SU-DHL-6 (cell line): ENCODE measurements around the gene TTLL1.

ENCODE experiments used
- H2AFZ ChIP-seq: fragments of 200-600 bp; sonication (generic); 2 replicates; pipeline ENCODE4 v1.6.1; 2014; ENCODE audit warnings: low read depth, mild to moderate bottlenecking, moderate library complexity, mixed read lengths, antibody characterized with exemption, low read length; ENCODE audit not compliant: severe bottlenecking
- H3F3A ChIP-seq: fragments of 200-600 bp; shearing (Covaris generic); 2 replicates; pipeline ENCODE4 v1.6.0; 2016; ENCODE audit warnings: antibody characterized with exemption, mild to moderate bottlenecking; ENCODE audit not compliant: insufficient read depth
- H3K27ac ChIP-seq: fragments of 200-600 bp; sonication (generic); 2 replicates; pipeline ENCODE4 v1.5.1; 2016; ENCODE audit warnings: low read depth, mild to moderate bottlenecking, low read length, moderate library complexity, mixed read lengths
- H3K27me3 ChIP-seq: fragments of 200-600 bp; sonication (generic), shearing (Covaris generic); 2 replicates; pipeline ENCODE4 v1.6.0; 2014; ENCODE audit warnings: mild to moderate bottlenecking, low read length
- H3K36me3 ChIP-seq: fragments of 200-600 bp; sonication (generic); 2 replicates; pipeline ENCODE4 v1.6.1; 2014; ENCODE audit warnings: mild to moderate bottlenecking, low read length, mixed read lengths
- H3K4me2 ChIP-seq: fragments of 300-600, 200-600 bp; shearing (Covaris generic), sonication (generic); 2 replicates; pipeline ENCODE4 v1.6.0; 2014; ENCODE audit warnings: low read length, low read depth, mild to moderate bottlenecking; ENCODE audit not compliant: poor library complexity, severe bottlenecking
- H3K4me3 ChIP-seq: fragments of 200-600 bp; sonication (generic); 2 replicates; pipeline ENCODE4 v1.5.1; 2014; ENCODE audit warnings: antibody characterized with exemption, low read length, mild to moderate bottlenecking, mixed read lengths; ENCODE audit not compliant: insufficient read depth, poor library complexity, severe bottlenecking
- H3K79me2 ChIP-seq: fragments of 200-600 bp; sonication (generic); 2 replicates; pipeline ENCODE4 v1.6.1; 2014; ENCODE audit warnings: mild to moderate bottlenecking, low read length, moderate library complexity; ENCODE audit not compliant: insufficient read depth
- H3K9ac ChIP-seq: fragments of 200-600 bp; sonication (generic); 2 replicates; pipeline ENCODE4 v1.7.0; 2014; ENCODE audit warnings: mild to moderate bottlenecking, low read length
- H3K9me2 ChIP-seq: fragments of 200-600 bp; sonication (generic); replicated peaks from 2 replicates; pipeline ENCODE4 v1.6.1; 2014; ENCODE audit warnings: low read length; ENCODE audit not compliant: insufficient read depth
- H3K9me3 ChIP-seq: fragments of 200-600 bp; sonication (generic); 2 replicates; pipeline ENCODE4 v1.6.1; 2014; ENCODE audit warnings: low read length, mixed read lengths; ENCODE audit not compliant: insufficient read depth
- H4K20me1 ChIP-seq: fragments of 200-600 bp; sonication (generic); 2 replicates; pipeline ENCODE4 v1.6.1; 2014; ENCODE audit warnings: low read depth, mild to moderate bottlenecking, antibody characterized with exemption, low read length, moderate library complexity, mixed read lengths
- CTCF ChIP-seq: fragments of 200-600 bp; sonication (generic); IDR thresholded peaks from one replicate; pipeline ENCODE4 v1.5.1; 2017; ENCODE audit warnings: antibody characterized with exemption, mild to moderate bottlenecking, low read length, moderate library complexity; ENCODE audit not compliant: insufficient read depth, poor library complexity, severe bottlenecking
- EZH2phosphoT487 ChIP-seq: fragments of 200-600 bp; sonication (generic), shearing (Covaris generic); conservative IDR thresholded peaks from 2 replicates; pipeline ENCODE4 v1.6.1; 2018; ENCODE audit warnings: mild to moderate bottlenecking, antibody characterized with exemption, low read length, moderate library complexity, mixed read lengths

TTLL1 gene

GRCh38 chr22:42994917-42995562 lies 94.2 kb downstream of the TTLL1 start:
- H3K27me3 ChIP-seq, result no peaks in the 10 kb centered on the region
- no peak overlapping the region for H2AFZ ChIP-seq
- peaks cover 10% of the 10 kb centered on the region; the same call in 1 of the 2 replicates for H4K20me1 ChIP-seq
- no peak overlapping the region for H3K9ac ChIP-seq
- no peak for TF ChIP-seq EZH2phosphoT487
- TF ChIP-seq CTCF, result no peak
- H3K9me2 ChIP-seq, result no peaks in the 10 kb centered on the region
- H3K4me3 ChIP-seq, result no peak overlapping the region
- peaks cover 59% of the 10 kb centered on the region for H3K79me2 ChIP-seq
- H3K27ac ChIP-seq, result no peak overlapping the region
- H3F3A ChIP-seq, result no peaks in the 10 kb centered on the region
- no peaks in the 10 kb centered on the region for H3K36me3 ChIP-seq
- H3K4me2 ChIP-seq, result no peak overlapping the region
- no peaks in the 10 kb centered on the region for H3K9me3 ChIP-seq

- H2AFZ ChIP-seq, result no peak overlapping the region
- no peaks in the 10 kb centered on the region for H3K9me3 ChIP-seq
- peaks cover 59% of the 10 kb centered on the region for H3K79me2 ChIP-seq
- H3K4me3 ChIP-seq, result no peak overlapping the region
- TF ChIP-seq CTCF (no peak), EZH2phosphoT487 (no peak)
- H4K20me1 ChIP-seq, result peaks cover 11% of the 10 kb centered on the region; the same call in 1 of the 2 replicates
- no peaks in the 10 kb centered on the region for H3K27me3 ChIP-seq
- H3K9ac ChIP-seq, result no peak overlapping the region
- H3K36me3 ChIP-seq, result no peaks in the 10 kb centered on the region
- H3K4me2 ChIP-seq, result no peak overlapping the region
- no peaks in the 10 kb centered on the region for H3K9me2 ChIP-seq
- H3F3A ChIP-seq, result no peaks in the 10 kb centered on the region
- no peak overlapping the region for H3K27ac ChIP-seq
Observed at GRCh38 chr22:42994276-42994916, 94.8 kb downstream of the TTLL1 start.

- Histone ChIP-seq H3K79me2 (peaks cover 56% of the 10 kb centered on the region), H3K9ac (no peak overlapping the region), H3K9me3 (no peaks in the 10 kb centered on the region), H3K27me3 (no peaks in the 10 kb centered on the region), H3K4me3 (no peak overlapping the region), H3K36me3 (no peaks in the 10 kb centered on the region), H2AFZ (no peak overlapping the region), H4K20me1 (peaks cover 11% of the 10 kb centered on the region; the same call in 1 of the 2 replicates), H3K27ac (no peak overlapping the region), H3K4me2 (no peak overlapping the region), H3K9me2 (no peaks in the 10 kb centered on the region), H3F3A (no peaks in the 10 kb centered on the region)
- no peak for TF ChIP-seq CTCF
- no peak for TF ChIP-seq EZH2phosphoT487
Observed at GRCh38 chr22:42993651-42994275, 95.4 kb downstream of the TTLL1 start.
